Smooth muscle cell of the brain vasculature (primary cell): ENCODE results near the gene GPR101.
"Not testable (repeated sequence)": the region's sequence is repeated elsewhere in the genome, so short reads cannot be mapped to it uniquely, and the experiment has no call there.

Experiments used
- DNase-seq: peaks from one replicate; pipeline ENCODE4 v3.0.0-alpha.2; 2012; ENCODE audit warnings: low read depth, low spot score

GPR101 gene

GRCh38 chrX:137028699-137029098 is 5.1 kb downstream of the GPR101 start:
- no peak for DNase-seq

GRCh38 chrX:137025930-137026329 is 7.9 kb downstream of the GPR101 start:
- no peak for DNase-seq

DNA sequence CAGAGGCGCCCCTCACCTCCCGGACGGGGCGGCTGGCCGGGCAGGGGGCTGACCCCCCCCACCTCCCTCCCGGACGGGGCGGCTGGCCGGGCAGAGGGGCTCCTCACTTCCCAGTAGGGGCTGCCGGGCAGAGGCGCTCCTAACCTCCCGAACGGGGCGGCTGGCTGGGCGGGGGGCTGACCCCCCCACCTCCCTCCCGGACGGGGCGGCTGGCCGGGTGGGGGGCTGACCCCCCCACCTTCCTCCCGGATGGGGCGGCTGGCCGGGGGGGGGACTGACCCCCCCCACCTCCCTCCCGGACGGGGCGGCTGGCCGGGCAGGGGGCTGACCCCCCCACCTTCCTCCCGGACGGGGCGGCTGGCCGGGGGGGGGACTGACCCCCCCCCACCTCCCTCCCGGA is 33.6 kb downstream of the GPR101 start:
- not testable (repeated sequence) for DNase-seq

- DNase-seq, result no peak
Measured at GRCh38 chrX:136999024-136999423, 34.8 kb downstream of the GPR101 start.
